H1 (cell line): ENCODE results near the gene KCNK15. TPM values are rescaled to one million over a fixed set of nuclear protein-coding genes. Genes with fewer than 3 reads are reported as not detected.

ENCODE experiments used
- CTCF ChIA-PET: fragments of 300-600 bp; sonication (Branson Sonifier 250); formaldehyde crosslinking; loops from one replicate; lab custom pipeline; 2021; ENCODE audit not compliant: partially characterized antibody; lab: Charles Lee
- POLR2A ChIA-PET: fragments of 300-600 bp; sonication (Branson Sonifier 250); formaldehyde crosslinking; loops from one replicate; lab custom pipeline; 2021; ENCODE audit warnings: inconsistent platforms; ENCODE audit not compliant: partially characterized antibody; lab: Charles Lee
- DNase-seq, 2 experiments: peaks; one replicate each; pipeline versions ENCODE4 v3.0.0 to v3.0.0-alpha.2; 2010 to 2022; ENCODE audit warnings: low spot score in 2 of 2, low read depth in 1 of 2, mixed read lengths in 1 of 2
- FAIRE-seq: peaks from 2 replicates; lab custom pipeline; 2011; peaks lifted over from hg19 to GRCh38; lab: Jason Lieb, UNC
- H2AFZ ChIP-seq: 2 replicates; pipeline ENCODE4 v1.8.1; 2012; ENCODE audit warnings: low read length, inconsistent platforms
- H2AK5ac ChIP-seq: 2 replicates; pipeline ENCODE4 v1.6.1; 2013; ENCODE audit warnings: low read depth, low read length
- H2BK120ac ChIP-seq: replicated peaks from 2 replicates; pipeline ENCODE3; 2013; ENCODE audit warnings: low read depth, low read length, inconsistent platforms
- H2BK12ac ChIP-seq: 2 replicates; pipeline ENCODE4 v1.6.1; 2013; ENCODE audit warnings: low read depth, low read length
- H2BK15ac ChIP-seq: 2 replicates; pipeline ENCODE4 v1.6.1; 2013; ENCODE audit warnings: low read length
- H2BK20ac ChIP-seq: 2 replicates; pipeline ENCODE4 v1.6.1; 2013; ENCODE audit warnings: low read length
- H2BK5ac ChIP-seq: 2 replicates; pipeline ENCODE4 v1.6.1; 2013; ENCODE audit warnings: low read depth, low read length
- H3K14ac ChIP-seq: 2 replicates; pipeline ENCODE4 v1.6.1; 2013; ENCODE audit warnings: inconsistent platforms; ENCODE audit not compliant: insufficient read length
- H3K18ac ChIP-seq: 2 replicates; pipeline ENCODE4 v1.6.1; 2013; ENCODE audit warnings: low read length; ENCODE audit errors: extremely low read depth
- H3K23ac ChIP-seq: 2 replicates; pipeline ENCODE4 v1.6.1; 2013; ENCODE audit warnings: inconsistent platforms; ENCODE audit not compliant: insufficient read length
- H3K23me2 ChIP-seq: 2 replicates; pipeline ENCODE4 v1.6.1; 2013; ENCODE audit warnings: low read depth, low read length
- H3K27ac ChIP-seq: 2 replicates; pipeline ENCODE4 v1.6.1; 2011; ENCODE audit warnings: low read depth, low read length, inconsistent platforms
- H3K27me3 ChIP-seq, 4 experiments: replicated peaks in 1 of 4; 1 replicate in 1 of 4; 2 replicates in 3 of 4; pipeline versions ENCODE4 v1.6.1 to v1.8.1; 2011 to 2013; ENCODE audit warnings: low read length in 3 of 4, mild to moderate bottlenecking in 3 of 4, inconsistent platforms in 2 of 4, mixed read lengths in 2 of 4, moderate library complexity in 1 of 4; ENCODE audit not compliant: control insufficient read depth in 3 of 4, insufficient read depth in 3 of 4; ENCODE audit errors: extremely low read depth in 1 of 4
- H3K36me3 ChIP-seq, 4 experiments: 2 replicates each; pipeline versions ENCODE4 v1.6.1 to v1.8.1; 2011 to 2013; ENCODE audit warnings: mild to moderate bottlenecking in 4 of 4, low read length in 3 of 4, moderate library complexity in 2 of 4, control low read depth in 1 of 4, inconsistent platforms in 1 of 4; ENCODE audit not compliant: insufficient read depth in 4 of 4, control insufficient read depth in 2 of 4
- H3K4ac ChIP-seq: replicated peaks from 2 replicates; pipeline ENCODE3; 2013; ENCODE audit warnings: low read length, low read depth, mixed read lengths, inconsistent platforms; ENCODE audit not compliant: insufficient read length
- H3K4me1 ChIP-seq, 4 experiments: replicated peaks in 1 of 4; 1 replicate in 1 of 4; 2 replicates in 3 of 4; pipeline versions ENCODE4 v1.6.1 to v1.8.1; 2011 to 2013; ENCODE audit warnings: low read length in 3 of 4, inconsistent platforms in 2 of 4, mixed read lengths in 1 of 4; ENCODE audit not compliant: insufficient read depth in 4 of 4, control insufficient read depth in 3 of 4
- H3K4me2 ChIP-seq, 2 experiments: 2 replicates each; pipeline versions ENCODE4 v1.6.1 to v1.8.1; 2011 to 2013; ENCODE audit warnings: low read depth in 2 of 2, low read length in 2 of 2, control low read depth in 1 of 2, inconsistent platforms in 1 of 2, mild to moderate bottlenecking in 1 of 2; ENCODE audit not compliant: insufficient read depth in 1 of 2
- H3K4me3 ChIP-seq, 4 experiments: fragments of 200-600, 300-600 bp in 1 of 4; sonication (generic), shearing (Covaris generic), sonication (Bioruptor Twin) in 1 of 4; 2 replicates each; pipeline versions ENCODE4 v1.5.1 to v1.8.1; 2011 to 2016; ENCODE audit warnings: low read length in 4 of 4, low read depth in 3 of 4, control low read depth in 2 of 4, inconsistent platforms in 2 of 4, mild to moderate bottlenecking in 2 of 4, mixed read lengths in 1 of 4, moderate library complexity in 1 of 4; ENCODE audit not compliant: insufficient read depth in 2 of 4; ENCODE audit errors: extremely low read depth in 1 of 4
- H3K56ac ChIP-seq: replicated peaks from 2 replicates; pipeline ENCODE3; 2013; ENCODE audit warnings: low read depth, mild to moderate bottlenecking, mixed read lengths, low read length, inconsistent platforms; ENCODE audit not compliant: insufficient read length
- H3K79me1 ChIP-seq: 2 replicates; pipeline ENCODE4 v1.6.1; 2013; ENCODE audit warnings: low read depth, low read length, control low read depth
- H3K79me2 ChIP-seq, 2 experiments: 2 replicates each; pipeline versions ENCODE4 v1.6.1 to v1.8.1; 2012 to 2013; ENCODE audit warnings: low read length in 2 of 2, mild to moderate bottlenecking in 2 of 2, inconsistent platforms in 1 of 2; ENCODE audit not compliant: insufficient read depth in 2 of 2, control insufficient read depth in 1 of 2
- H3K9ac ChIP-seq, 4 experiments: replicated peaks in 1 of 4; 1 replicate in 1 of 4; 2 replicates in 3 of 4; pipeline versions ENCODE4 v1.6.1 to v1.8.1; 2011 to 2013; ENCODE audit warnings: low read depth in 3 of 4, low read length in 3 of 4, control low read depth in 2 of 4, mild to moderate bottlenecking in 2 of 4, moderate library complexity in 2 of 4, inconsistent platforms in 1 of 4; ENCODE audit errors: extremely low read depth in 1 of 4
- H3K9me3 ChIP-seq, 2 experiments: 2 replicates each; pipeline versions ENCODE4 v1.6.1 to v1.8.1; 2012 to 2013; ENCODE audit warnings: mild to moderate bottlenecking in 2 of 2, moderate library complexity in 2 of 2, control low read depth in 1 of 2, inconsistent platforms in 1 of 2, low read depth in 1 of 2, low read length in 1 of 2, mixed read lengths in 1 of 2; ENCODE audit not compliant: insufficient read depth in 2 of 2
- H4K20me1 ChIP-seq, 2 experiments: replicated peaks in 1 of 2; 2 replicates each; pipeline versions ENCODE3 to v1.8.1; 2011 to 2013; ENCODE audit warnings: inconsistent platforms in 2 of 2, low read length in 2 of 2, mild to moderate bottlenecking in 1 of 2; ENCODE audit not compliant: insufficient read depth in 2 of 2, control insufficient read depth in 1 of 2
- H4K5ac ChIP-seq: 2 replicates; pipeline ENCODE4 v1.6.1; 2013; ENCODE audit warnings: low read length, low read depth, mixed read lengths, inconsistent platforms; ENCODE audit not compliant: insufficient read length
- H4K8ac ChIP-seq: 2 replicates; pipeline ENCODE4 v1.8.0; 2013; ENCODE audit warnings: mild to moderate bottlenecking, moderate library complexity, low read length, inconsistent platforms; ENCODE audit not compliant: insufficient read depth; ENCODE audit errors: extremely low read depth
- H4K91ac ChIP-seq: replicated peaks from 2 replicates; pipeline ENCODE3; 2013; ENCODE audit warnings: low read length, mixed read lengths, inconsistent platforms; ENCODE audit not compliant: insufficient read length
- ATF2 ChIP-seq: IDR thresholded peaks from 2 replicates; pipeline ENCODE4 v1.6.1; 2012; ENCODE audit warnings: low read length, inconsistent platforms
- BACH1 ChIP-seq: IDR thresholded peaks from 2 replicates; pipeline ENCODE4 v1.6.1; 2012; ENCODE audit warnings: low read length, improper control_type of control experiment
- BRCA1 ChIP-seq: IDR thresholded peaks from 2 replicates; pipeline ENCODE4 v1.6.1; 2012; ENCODE audit warnings: low read depth, low read length, improper control_type of control experiment
- CREB1 ChIP-seq: IDR thresholded peaks from 2 replicates; pipeline ENCODE4 v1.6.1; 2012; ENCODE audit warnings: inconsistent platforms
- FOSL1 ChIP-seq: IDR thresholded peaks from 2 replicates; pipeline ENCODE4 v1.6.1; 2011; ENCODE audit warnings: mild to moderate bottlenecking, low read depth, low read length, moderate library complexity; ENCODE audit not compliant: insufficient read depth
- GABPA ChIP-seq: IDR thresholded peaks from 2 replicates; pipeline ENCODE4 v1.6.1; 2011; ENCODE audit warnings: mild to moderate bottlenecking, low read length, moderate library complexity, borderline replicate concordance; ENCODE audit not compliant: insufficient read depth
- MAFK ChIP-seq: IDR thresholded peaks from 2 replicates; pipeline ENCODE4 v1.6.1; 2012; ENCODE audit warnings: low read depth, mild to moderate bottlenecking, improper control_type of control experiment, low read length
- MAX ChIP-seq: IDR thresholded peaks from 2 replicates; pipeline ENCODE4 v1.6.1; 2012; ENCODE audit warnings: inconsistent platforms
- NRF1 ChIP-seq: IDR thresholded peaks from 2 replicates; pipeline ENCODE4 v1.6.1; 2011; ENCODE audit warnings: mild to moderate bottlenecking, low read depth, low read length, improper control_type of control experiment
- SIN3A ChIP-seq, 2 experiments: IDR thresholded peaks in 1 of 2; conservative IDR thresholded peaks in 1 of 2; 2 replicates each; pipeline ENCODE4 v1.6.1; 2011 to 2012; ENCODE audit warnings: low read length in 2 of 2, improper control_type of control experiment in 1 of 2, low read depth in 1 of 2, mild to moderate bottlenecking in 1 of 2
- SIRT6 ChIP-seq: IDR thresholded peaks from one replicate; pipeline ENCODE4 v1.7.1; 2012; ENCODE audit warnings: low read length, inconsistent platforms
- SP1 ChIP-seq: IDR thresholded peaks from 2 replicates; pipeline ENCODE4 v1.6.1; 2011; ENCODE audit warnings: low read depth, low read length
- TAF1 ChIP-seq: IDR thresholded peaks from 2 replicates; pipeline ENCODE4 v1.6.1; 2011; ENCODE audit warnings: mild to moderate bottlenecking, low read depth, low read length
- TCF12 ChIP-seq: IDR thresholded peaks from 2 replicates; pipeline ENCODE4 v1.6.1; 2011; ENCODE audit warnings: low read depth, mild to moderate bottlenecking, low read length
- WGBS, 2 experiments: shearing (Covaris generic) in 1 of 2; methylation state at CpG; one replicate each; pipeline versions ENCODE4 v1.1.6 to v1.1.7; 2013 to 2015; ENCODE audit warnings: low lambda C conversion rate in 2 of 2, mixed read lengths in 2 of 2, inconsistent platforms in 1 of 2, low coverage in 1 of 2, missing lambda C conversion rate in 1 of 2; ENCODE audit not compliant: insufficient replicate concordance in 2 of 2, insufficient coverage in 1 of 2, insufficient read length in 1 of 2; ENCODE audit errors: extremely low coverage in 1 of 2, missing lambda C conversion rate in 1 of 2; 5-methylcytosine and 5-hydroxymethylcytosine counted together
- polyA plus RNA-seq, 7 experiments: library from polyadenylated mRNA; depleted of rRNA in 3 of 7; stranded (reverse) in 5 of 7; unstranded in 2 of 7; fragments of >200 nt in 5 of 7; fragments of 200-250 nt in 2 of 7; gene quantifications; 1 replicate in 5 of 7; 2 replicates in 1 of 7; 4 replicates in 1 of 7; pipeline versions ENCODE4 v1.2.1 to v1.2.3, GENCODE V29; 2011 to 2013; ENCODE audit warnings: missing spikeins in 2 of 7, mixed read lengths in 2 of 7
- total RNA-seq: library from RNA; stranded (reverse); fragmentation: NEBNext Ultra II Directional; extraction: Animal tissue kit (Norgen Biotek cat#: 25700); gene quantifications from 2 replicates; pipeline ENCODE4 v1.2.1, GENCODE V29; 2021

Gene KCNK15
- total and polyA plus RNA-seq, 2 of the 8 experiments (the other 6 are each of a cell fraction or from before 2014, with no cell fraction given), result 0.24 to 0.33 TPM

- H3K4ac ChIP-seq, result no peak overlapping the region
- H3K56ac ChIP-seq, result no peak overlapping the region
- H3K79me2 ChIP-seq, result no peaks in the 10 kb centered on the region
- no peak for DNase-seq
- H4K8ac ChIP-seq, result no peak overlapping the region
- no peaks in the 10 kb centered on the region; the same call in 1 of the 2 replicates for H3K79me1 ChIP-seq
- peaks cover 0 to 7% (median 0%) of the 10 kb centered on the region in 4 experiments; a peak in 4 of 7 replicates for H3K4me1 ChIP-seq
- no peak overlapping the region for H2BK20ac ChIP-seq
- no peak overlapping the region for H3K9ac ChIP-seq
- no peak overlapping the region for H2AFZ ChIP-seq
- ChIA-PET CTCF (interaction anchor here (0.5 to 17.1 kb wide), 7 partner anchors 11 to 52 kb away, joined by 3 to 256 read pairs (median 3); partner anchors contain the start of gene KCNK15), POLR2A (no interaction called here)
- H2BK12ac ChIP-seq, result no peak overlapping the region
- no peak overlapping the region for H3K4me3 ChIP-seq
- H4K20me1 ChIP-seq, result peaks cover 0 to 9% of the 10 kb centered on the region in 2 experiments
- H3K9me3 ChIP-seq, result no peaks in the 10 kb centered on the region
- no peak overlapping the region for H3K18ac ChIP-seq
- no peak overlapping the region for H3K14ac ChIP-seq
- H3K27ac ChIP-seq, result no peak overlapping the region
- no peak overlapping the region for H2BK120ac ChIP-seq
- H3K4me2 ChIP-seq, result no peak overlapping the region
- no peaks in the 10 kb centered on the region for H3K23me2 ChIP-seq
- H3K27me3 ChIP-seq, result no peaks in the 10 kb centered on the region
- no peak overlapping the region for H2AK5ac ChIP-seq
- no peaks in the 10 kb centered on the region; a peak in 1 of 8 replicates for H3K36me3 ChIP-seq
- H4K91ac ChIP-seq, result no peak overlapping the region
- H2BK5ac ChIP-seq, result no peak overlapping the region
- no peak overlapping the region for H3K23ac ChIP-seq
- WGBS, 2 experiments, result 88% methylated on average over 5 of the region's 5 CpGs; no CpG with 5 or more reads in 1 of the 2 experiments
- H4K5ac ChIP-seq, result no peak overlapping the region
- H2BK15ac ChIP-seq, result no peak overlapping the region
- FAIRE-seq, result no peak
- TF ChIP-seq TAF1, result no peak
- no peak for TF ChIP-seq CREB1
- no peak for TF ChIP-seq SIN3A (conservative IDR thresholded peaks at IDR 0.05 in 1 of 2, IDR thresholded peaks at IDR 0.05 in 1 of 2; ENCODE audit: low read depth in 1 of 2, low read length in 2 of 2)
- TF ChIP-seq SIRT6, result no peak
- no peak for TF ChIP-seq TCF12
- TF ChIP-seq ATF2, result no peak
- no peak for TF ChIP-seq FOSL1
- no peak for TF ChIP-seq MAFK
- TF ChIP-seq NRF1, result no peak
- no peak for TF ChIP-seq GABPA
- TF ChIP-seq BRCA1, result no peak
- no peak for TF ChIP-seq MAX
- no peak for TF ChIP-seq SP1
- no peak for TF ChIP-seq BACH1
These were observed 23.8 kb downstream of the KCNK15 start for GRCh38 chr20:44769481-44769863.
